NCI-H446 (cell line): ENCODE measurements around the gene EHF.

Experiments used
- DNase-seq, 2 experiments: peaks; one replicate each; lab custom pipeline; 2025; lab: John Stamatoyannopoulos, UW

EHF gene

GRCh38 chr11:34602245-34602644 is 18.6 kb upstream of the EHF start:
- DNase-seq: no peak

- DNase-seq: no peak
These were observed 17.5 kb upstream of the EHF start for GRCh38 chr11:34603129-34604001.

GRCh38 chr11:34604145-34604544 is 16.7 kb upstream of the EHF start:
- DNase-seq: no peak

GRCh38 chr11:34604911-34605310 is 16.0 kb upstream of the EHF start:
- no peak for DNase-seq

- no peak for DNase-seq
These were observed 15.2 kb upstream of the EHF start for GRCh38 chr11:34605481-34606325.

DNA sequence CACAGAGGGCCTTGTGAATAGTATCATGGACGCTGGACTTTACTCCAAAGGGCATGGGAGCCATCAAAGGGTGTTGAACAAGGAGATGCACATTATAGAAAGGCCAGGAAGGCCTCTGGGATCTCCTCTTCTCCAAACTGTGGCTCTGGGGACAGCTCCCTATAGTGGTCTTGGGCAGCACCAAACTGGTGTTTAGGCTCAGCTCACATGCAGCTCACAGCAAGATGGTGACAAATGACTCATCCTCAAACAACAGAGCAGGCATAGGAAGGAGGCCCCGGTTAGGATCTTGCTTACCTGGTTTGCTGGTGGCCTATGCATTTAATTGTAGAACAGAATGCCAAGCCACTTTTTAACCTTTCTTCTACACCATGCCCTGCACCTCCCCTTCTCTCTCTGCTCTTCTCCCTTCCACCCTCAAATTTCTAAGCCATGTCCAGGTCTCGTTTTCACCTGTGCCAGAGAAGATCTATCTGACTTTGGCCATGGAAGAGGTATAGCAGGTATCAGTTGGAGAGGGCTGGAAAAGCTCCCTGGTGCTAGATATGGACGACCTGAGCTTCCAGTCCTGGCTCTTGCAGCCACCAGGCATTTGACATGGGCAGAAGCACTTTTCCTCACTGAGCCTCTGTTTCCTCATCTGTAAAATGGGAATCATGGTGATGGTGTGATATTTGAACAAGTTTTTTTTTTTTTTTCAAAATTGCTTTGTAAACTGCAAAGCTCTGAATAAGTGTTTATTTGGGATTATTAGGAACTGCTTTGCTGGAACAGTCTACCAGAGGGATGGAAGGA is 14.4 kb upstream of the EHF start:
- DNase-seq: no peak

DNA sequence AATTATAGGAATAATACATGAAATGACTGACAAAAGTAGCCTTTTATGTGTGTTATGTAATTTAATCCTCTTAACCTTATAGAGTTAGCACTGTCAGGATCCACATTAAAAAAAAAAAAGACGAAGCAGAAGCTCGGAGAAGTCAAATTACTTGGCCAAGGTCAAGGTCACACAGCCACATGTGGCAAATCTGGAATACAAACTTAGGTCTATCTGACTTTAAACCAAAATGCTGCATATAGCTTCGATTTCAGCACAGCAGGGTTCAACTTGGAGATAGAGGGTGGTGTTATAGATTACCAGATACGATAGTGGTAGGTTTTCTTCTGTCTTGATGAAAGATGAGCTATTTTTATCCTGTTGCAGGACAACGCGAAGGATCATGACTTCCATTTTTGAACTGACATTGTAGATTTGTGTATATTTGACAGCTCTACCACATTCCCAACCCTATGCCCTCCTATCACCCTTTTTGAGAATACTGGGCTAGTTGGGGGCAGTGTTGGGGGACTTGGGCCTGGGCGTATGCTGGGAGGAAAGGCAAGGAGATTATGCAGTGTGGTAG is 11.6 kb upstream of the EHF start:
- DNase-seq: no peak

- DNase-seq: no peak
These were observed 11.0 kb upstream of the EHF start for GRCh38 chr11:34609850-34610249.

DNA sequence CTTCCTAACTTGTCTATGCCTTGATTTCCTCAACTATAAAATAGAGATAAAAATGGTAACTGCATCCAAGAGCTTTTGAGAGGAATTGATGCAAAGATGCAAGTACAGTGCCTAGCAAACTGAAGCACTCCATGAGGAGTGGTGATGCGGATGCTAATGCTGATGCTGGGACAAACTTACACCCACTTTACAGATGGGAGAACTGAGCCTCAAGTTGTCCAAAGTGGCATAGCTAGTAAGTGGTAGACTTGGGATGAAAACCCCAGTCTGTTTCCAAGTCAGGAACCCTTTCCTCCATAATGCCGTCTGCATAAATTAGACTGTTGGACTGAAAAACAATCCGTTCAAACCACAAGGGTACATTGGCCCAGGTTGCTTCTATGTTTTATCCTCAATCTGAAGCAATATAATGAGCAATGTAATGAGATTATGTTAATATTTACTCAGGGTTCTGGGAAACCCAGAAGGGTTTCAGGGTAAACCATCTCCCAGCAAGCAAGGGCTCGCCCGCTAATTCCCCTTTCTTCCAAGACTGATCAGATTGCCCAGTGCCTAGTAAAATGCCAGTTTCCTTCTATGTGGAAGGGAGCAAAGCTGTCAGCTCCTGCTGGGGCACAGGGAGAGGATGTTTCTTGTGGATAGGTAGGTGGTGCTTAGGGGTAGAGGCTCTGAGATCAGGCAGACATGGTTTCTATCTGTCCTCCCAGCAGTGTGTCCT is 10.4 kb upstream of the EHF start:
- no peak for DNase-seq

- no peak for DNase-seq
These were observed 7.9 kb upstream of the EHF start for GRCh38 chr11:34613015-34613414.

DNA sequence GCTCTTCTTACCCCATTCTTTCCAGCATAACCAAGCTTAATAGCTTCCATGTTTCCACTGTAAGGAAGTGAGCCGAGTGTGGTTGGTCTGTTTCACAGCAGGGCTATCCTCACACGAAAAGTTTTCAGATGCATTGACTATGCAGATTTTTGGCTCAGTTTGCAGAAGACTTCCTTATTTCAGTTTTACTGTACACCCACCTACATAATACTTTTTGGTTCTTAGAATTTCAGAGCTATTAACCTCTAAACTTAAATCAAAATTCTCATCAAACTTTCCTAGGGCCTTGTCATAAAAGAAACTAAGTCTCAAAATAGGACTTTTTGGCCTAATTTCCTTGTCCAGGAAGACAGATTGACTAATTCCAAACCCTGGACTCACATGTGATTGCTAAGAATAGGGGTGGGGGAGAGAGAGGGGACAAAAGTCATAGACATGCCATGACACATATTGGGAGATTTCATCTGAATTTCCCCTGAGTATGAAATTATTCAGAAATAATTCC is 7.3 kb upstream of the EHF start:
- DNase-seq: no peak

GRCh38 chr11:34614344-34615104 is 6.4 kb upstream of the EHF start:
- DNase-seq: no peak

DNA sequence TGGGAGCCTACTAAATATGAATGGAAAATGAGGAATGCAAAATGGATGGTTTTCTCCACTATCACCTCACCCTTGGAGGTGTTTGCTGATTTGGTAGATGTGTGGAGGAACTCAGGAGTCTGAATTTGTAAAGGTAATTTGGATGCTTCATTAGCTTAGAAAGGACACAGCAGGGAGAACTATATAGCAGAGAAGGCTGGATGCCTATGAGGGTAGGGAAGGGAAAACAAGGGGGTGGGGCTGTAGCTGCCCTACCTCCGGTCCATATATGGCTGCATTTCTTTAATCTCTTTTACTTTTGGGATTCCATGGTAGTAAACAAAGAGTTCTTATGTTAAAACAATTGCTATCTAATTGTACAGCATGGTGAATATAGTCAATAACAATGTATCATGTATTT is 4.8 kb upstream of the EHF start:
- no peak for DNase-seq

GRCh38 chr11:34616830-34617504 is 3.9 kb upstream of the EHF start:
- DNase-seq: no peak

DNA sequence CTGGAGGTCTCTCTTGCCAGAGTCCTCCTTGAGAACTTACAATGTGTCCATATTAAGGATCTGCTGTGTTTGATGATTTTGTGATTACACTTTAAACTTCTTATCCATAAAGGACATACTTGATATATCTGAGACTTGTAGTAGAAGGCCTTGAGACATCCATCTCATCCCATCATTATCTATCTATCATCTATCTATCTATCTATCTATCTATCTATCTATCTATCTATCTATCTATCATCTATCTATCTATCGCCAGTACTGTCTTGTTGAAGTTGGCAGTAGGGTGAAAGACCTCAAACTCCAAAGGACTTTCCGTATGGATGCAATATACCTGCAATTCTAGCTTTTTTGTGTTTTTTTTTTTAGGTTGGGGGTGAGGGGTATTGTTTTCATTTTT is 2.5 kb upstream of the EHF start:
- DNase-seq: no peak

DNA sequence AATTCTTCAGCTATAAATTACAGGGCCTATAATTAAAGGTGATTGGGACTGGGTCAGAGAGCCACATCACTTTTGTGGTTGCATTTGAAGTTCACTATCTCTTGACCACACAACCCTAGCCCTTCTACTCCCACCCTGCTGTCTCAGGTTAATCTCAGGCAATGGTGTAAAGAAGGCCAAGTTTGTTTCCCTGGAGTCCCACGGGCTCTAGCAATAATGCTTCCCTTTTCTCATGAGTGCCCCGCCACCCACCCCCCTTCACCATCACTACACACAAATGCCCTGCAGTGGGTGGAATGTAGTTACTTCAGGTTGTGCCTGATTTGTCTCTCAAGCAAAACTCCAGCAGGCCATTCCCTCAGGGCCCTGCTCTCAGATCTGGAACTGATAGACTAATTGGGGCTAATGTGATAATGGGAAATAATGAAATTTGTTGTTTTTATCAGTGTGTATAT is 1.8 kb upstream of the EHF start:
- DNase-seq: no peak

DNA sequence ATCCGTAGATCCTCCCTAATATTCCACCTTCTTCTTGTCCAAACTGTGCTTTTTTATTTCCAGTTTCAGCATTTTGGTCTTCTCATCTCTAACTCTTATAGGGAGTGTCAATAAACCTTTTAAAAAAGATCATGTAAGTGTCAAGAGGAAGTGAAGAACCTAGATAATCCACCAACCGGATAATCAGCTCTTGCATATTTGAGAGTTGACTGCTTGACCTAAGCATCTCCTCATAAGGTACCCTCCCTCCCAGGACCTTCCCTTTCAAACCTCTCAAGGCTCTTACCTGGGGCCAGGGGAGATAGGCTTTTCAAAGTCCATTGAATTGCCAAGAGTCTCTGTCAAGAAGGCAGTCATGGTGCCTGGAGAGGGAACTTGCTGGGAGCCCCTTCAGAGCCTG is 691 bp upstream of the EHF start:
- no peak for DNase-seq

- no peak for DNase-seq
These were observed 983 bp downstream of the EHF start for GRCh38 chr11:34621876-34622275.

- DNase-seq: no peak
These were observed 2.6 kb downstream of the EHF start for GRCh38 chr11:34623463-34623862.

- DNase-seq: no peak
These were observed 3.2 kb downstream of the EHF start for GRCh38 chr11:34624069-34624468.
